ENCODE data around the gene PRKD3.

The PRKD3 gene

DNA sequence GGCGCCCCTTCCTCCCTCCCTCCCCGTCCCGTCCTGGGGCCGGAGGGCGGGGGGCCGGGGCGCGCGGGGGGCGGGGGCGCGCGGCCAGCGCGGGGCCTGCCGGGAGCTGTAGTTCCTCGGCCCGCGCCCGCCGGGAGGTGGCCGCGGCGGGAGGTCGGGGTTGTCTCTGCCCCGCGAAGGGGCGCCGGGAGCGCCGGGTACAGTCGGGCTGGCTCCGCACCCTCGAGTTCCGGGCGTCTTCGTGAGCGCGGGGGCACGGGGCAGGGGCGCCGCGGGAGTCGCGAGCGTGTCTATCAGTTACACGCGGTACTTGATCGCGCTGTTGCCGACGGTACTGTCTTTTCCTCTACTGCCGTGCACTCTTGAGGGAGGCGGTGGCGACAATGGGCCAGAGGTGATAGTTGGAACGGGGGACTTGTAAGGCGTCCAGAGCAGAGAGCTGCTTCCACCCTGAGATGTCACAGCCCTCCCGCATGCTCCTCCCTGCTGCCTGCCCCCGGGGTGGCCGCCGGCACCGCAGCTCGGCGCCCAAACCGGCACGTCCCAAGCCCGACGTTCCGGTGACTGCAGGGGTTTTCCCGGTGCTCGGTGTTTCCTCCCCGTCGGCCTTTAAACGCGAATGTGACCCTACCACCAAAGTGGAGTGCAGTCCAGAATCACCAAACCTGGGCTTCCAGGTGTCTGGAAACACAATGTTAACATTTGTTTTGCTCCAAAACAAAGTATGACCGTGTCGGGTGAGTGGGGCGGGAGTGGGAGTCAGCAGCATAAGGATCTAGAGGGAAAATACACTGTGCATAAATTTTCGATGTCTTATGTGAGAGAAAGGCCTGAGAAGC is at the start of gene PRKD3:
PRKD3 (minus strand) TSS at position 48 of the 839 bp plus-strand sequence. CDS start 8,309 bp downstream, outside the sequence.
- no peak for FAIRE-seq
- DNase-seq (ENCODE audit: low spot score) = peak; percentile 10

DNA sequence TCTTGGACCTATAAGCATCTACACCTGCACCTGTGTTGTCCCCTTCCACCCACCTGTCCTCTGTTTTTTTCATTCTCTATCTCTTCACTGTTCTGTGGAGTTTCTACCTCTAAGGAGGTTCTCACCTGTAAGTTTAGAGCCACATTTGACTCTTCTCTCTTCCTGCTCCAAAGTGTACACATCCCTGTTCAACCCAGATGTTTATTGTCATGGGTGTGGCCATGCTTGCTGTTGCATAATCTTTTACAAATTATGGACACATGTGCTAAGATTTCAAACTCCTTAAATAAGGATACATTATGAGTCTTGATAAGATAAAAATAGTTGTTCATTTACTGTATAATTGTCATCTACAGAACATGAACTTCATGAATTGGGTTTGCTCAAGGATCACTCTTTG is 47.4 kb upstream of the PRKD3 start:
- FAIRE-seq (no peak), DNase-seq (ENCODE audit: low spot score) (no peak)

DNA sequence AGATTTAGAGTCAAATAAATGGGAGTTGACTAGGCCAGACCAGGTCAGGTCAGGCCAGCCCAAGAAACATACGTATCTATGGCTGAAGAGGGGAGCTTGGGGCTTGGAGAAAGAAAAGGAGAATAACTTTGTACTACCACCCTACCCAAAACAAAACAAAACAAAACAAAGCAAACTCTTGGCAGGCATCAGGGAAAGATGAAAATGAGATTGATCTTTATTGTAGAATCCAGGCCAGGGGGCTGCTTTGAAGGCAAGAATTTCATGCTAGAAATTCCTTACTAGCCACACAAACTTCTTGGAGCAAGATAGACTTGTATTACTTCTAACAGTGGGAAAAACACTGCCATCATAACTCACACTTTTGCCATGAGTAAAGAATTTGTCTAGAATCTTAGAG is 46.0 kb upstream of the PRKD3 start:
- DNase-seq (ENCODE audit: low spot score) (no peak), FAIRE-seq (no peak)

DNA sequence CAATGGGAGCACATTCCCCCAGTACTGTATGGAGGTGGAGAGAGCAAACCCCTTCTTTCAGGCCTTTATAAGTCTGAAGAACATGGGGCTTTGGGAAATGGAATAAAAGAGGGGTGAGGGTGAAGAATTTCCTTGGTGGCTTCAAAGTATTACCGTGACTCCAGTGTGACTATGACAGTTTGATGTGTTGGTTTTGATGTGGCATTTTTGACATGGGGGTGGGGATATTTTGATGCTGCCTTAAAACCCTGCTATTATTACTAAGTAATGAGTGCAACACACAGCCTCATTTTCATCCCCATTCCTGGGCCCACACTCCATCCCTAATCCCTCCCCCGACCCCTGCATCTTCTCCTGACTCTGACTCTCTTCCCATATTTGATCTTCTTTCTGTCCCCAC is 43.4 kb upstream of the PRKD3 start:
- FAIRE-seq = no peak
- DNase-seq (ENCODE audit: low spot score) = no peak

DNA sequence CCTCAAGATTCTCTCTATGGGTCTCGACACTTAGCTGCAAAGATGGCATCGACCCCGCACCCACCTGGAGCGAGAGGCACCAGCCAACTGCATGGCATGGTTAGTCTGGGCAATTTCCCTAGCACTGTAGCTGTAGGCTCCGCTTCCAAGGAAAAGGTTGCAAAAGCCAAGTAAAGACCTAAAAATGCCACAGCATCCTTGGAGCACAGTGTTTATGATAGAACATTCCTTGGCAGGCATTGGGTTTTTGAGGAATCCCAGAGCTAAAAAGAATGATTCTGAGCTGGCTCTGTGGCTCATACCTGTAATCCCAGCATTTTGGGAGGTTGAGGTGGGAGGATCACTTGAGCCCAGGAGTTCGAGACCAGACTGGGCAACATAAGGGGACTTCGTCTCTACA is 42.7 kb upstream of the PRKD3 start:
- DNase-seq (ENCODE audit: low spot score) (no peak), FAIRE-seq (no peak)

DNA sequence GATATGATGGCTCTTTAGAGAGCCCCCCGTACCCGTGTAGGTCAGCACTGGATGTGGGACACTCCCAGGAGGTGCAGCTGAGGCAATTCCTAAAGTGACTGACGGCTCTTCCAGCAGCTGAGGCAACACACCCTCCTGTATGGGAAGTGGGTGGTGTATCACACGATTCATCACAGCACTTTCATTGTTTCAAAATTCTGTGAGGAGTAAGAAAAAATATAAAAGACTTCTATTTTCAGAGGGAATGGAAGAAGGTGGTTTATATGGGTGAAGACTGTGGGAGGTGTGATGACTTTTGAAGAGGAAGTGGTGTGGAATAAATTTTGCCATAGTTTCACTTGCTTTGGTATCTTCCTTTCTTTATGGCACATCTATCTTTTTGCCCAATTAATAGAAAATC is 42.1 kb upstream of the PRKD3 start:
- no peak for FAIRE-seq
- DNase-seq (ENCODE audit: low spot score) = no peak

DNA sequence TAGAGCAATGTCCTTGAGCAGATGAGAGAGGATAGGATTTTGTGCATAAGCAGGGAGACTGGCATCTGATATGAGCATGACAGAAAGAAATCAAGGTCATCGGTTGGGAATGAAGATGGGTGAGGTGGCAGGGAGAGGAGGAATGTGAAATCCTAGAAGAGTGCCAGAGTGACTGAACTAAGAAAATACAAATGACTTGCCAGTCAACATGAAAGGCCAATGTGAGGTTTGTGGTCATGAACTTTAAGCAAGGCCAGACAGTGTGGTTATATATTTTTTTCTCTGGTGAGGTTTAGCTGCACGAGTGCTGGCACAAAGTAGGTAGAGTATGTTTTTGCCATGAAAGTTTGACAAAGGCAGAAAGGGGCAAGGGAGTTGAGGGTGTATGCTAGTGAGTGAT is 41.0 kb upstream of the PRKD3 start:
- FAIRE-seq (peak; percentile 87), DNase-seq (ENCODE audit: low spot score) (peak; percentile 82)

DNA sequence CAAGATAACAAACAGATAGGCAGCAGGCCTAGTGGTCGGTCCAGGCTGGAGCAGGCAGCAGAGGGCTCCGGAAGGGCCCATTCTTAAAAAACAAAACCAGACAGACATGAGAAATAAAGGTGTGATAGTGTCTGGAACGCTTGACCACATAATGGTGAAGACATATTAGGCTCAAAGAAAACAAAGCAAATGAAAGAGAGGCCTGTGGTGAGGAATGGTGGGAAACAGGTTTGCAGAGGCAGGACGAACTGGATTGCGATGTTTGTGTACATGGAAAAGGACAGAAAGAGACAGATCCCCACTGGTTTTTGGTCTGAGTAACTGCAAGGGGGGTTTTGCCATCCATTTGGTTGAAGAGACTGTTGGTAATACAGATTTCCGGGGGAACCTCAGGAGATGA is 39.7 kb upstream of the PRKD3 start:
- FAIRE-seq = no peak
- no peak for DNase-seq (ENCODE audit: low spot score)

DNA sequence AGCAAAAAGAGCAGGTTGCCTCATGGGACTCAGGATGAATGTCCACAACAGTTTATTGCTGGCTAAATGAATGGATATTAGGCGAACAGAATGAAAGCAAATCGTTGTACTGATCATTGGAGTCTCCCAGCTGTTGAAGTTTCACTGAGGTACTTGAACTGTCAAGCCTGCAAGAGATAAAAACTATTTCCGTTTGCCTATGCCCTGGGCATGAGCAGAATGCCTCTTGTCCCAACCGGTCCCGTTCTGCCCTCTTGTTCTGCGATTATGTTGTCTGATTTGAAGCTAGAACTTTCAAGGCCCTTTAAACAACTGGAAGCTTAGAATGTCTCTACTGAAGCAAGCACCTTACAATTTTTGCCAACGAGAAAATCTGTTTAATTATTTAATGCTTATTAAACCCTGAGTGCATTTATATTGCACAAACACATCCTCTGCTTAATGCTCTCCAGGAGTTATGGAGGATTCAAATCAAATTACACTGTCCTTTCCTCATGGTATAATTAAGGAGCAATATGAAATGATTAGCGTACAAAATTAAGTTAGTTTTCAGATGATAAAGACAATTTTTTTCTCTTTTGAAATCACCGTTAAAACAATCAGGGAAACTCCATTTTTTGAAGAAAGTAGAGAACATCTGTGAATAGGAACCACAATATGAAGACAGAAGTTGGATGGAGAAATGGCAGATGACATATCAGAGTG is 37.5 kb upstream of the PRKD3 start:
- DNase-seq (ENCODE audit: low spot score) (no peak), FAIRE-seq (no peak)

DNA sequence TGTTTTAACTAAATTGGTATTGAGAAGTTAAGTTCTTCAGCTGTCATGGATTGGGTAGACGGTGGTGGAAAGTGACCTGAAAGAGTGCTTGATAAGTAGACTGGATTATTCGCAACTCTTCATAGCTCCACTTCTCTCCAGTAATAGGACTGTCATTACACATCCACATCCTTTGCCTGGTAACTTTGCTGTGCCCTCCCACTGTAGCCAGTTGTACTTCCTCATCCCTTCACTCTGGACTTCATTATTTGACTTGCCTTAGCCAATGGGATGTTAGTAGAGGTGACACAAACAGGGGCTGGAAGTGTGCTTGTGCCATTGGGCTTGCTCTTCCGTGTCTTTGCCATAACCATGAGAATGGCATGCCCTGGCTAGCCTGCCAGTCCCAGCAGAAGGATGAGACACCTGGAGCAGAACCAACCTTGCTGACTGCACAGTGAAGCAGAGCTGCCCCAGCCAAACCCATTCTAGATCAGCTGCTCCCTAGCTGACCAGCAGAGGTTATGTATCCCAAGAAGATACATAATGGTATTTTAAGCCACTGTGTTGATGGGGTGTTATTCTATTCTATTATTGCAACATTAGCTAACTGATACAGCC is 36.7 kb upstream of the PRKD3 start:
- DNase-seq (ENCODE audit: low spot score) (no peak), FAIRE-seq (no peak)

DNA sequence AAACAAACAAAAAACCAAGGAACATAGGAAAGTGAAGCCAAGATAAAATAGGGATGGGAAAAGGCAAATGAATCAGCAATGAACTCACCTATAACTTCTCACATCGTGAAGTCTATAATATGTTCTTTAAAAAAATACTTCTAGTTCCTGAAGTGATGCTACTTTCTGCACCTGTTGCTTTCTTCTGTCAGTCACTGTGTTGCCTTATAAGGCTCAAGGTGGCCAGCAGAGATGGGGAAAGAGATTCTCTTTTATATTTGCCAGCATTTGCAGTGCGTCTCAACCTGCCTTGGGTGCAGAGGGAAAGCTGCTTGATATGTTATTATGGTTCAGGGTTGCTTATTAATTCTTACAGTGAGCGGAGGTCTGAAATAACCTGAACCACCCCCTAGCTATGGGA is 33.8 kb upstream of the PRKD3 start:
- FAIRE-seq (no peak), DNase-seq (ENCODE audit: low spot score) (no peak)

DNA sequence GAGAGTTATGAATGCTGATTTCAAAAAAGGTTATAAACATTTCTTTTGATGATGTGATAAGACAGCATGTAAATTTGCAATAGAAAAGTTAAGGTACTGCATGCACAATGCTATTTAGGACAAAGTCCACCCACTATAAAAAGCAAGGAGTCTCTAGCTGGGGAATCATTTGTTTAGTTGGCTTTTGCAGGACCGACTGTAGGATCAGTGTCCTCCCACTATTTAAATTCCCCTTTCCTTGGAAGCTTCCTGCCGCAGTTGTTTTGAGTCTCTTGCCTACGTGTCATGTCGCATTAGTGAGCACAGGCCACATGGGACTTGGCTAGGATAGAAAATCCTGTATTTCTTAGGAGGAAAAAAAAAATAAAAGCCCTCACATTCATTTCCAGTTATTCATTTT is 32.9 kb upstream of the PRKD3 start:
- DNase-seq (ENCODE audit: low spot score) (no peak), FAIRE-seq (no peak)

DNA sequence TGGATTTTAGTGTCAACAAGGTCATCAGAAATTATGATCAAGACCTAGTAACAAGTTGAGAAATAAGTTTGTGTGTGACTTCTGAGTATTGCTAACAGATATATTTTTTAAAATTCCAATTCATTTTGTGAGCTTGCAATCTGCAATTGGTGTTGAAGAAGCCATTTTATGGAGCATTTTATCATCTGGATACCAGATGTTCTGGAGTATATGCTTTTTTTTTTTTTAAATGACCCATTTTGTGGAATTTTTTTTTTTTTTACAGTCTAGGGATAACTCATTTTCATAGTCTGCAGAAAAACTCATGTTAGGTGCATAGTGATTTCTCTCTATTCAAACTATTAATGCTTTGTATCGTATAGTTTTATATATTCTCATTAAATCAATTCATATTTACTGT is 32.4 kb upstream of the PRKD3 start:
- DNase-seq (ENCODE audit: low spot score) = no peak

DNA sequence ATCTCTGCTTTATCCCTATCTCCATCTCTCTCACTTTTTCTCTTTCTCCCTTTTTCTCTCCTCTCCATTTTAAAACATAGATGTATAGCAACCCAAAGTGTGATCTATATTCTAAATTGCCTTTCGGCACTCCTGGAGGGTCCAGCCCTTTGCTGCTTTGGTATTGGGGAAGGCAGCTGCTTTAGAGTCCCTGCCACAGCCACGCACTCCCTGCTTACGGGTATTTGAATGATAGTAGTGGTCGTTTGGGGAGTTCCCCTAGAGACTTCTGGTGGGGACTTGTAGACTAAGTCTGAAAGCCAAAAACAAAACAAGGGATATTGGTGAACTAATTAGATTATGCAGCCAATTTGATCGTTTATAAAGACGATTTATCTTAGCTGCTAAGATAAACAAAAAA is 31.7 kb upstream of the PRKD3 start:
- DNase-seq (ENCODE audit: low spot score) (no peak), FAIRE-seq (no peak)

More for the DNA sequence above, 32.4 kb upstream of the PRKD3 start:
- no peak for FAIRE-seq

DNA sequence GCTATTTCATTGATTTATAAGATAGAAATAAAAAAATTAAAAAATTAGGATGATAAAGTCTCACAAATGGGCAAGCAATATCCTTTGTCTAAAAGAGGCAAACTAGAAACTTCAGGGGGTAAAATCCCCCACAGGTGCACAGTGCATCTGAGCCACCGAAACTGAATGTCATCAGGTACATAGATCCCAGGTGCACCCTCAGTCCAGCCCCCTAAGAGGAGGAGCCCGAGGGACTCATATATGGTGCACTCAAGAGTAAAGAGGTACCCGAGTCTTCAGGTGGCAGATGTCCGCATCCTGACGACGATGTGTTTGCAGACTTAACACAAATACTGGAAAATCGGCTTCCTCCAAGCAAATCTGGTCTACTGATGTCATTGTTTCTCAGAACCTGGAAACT is 31.1 kb upstream of the PRKD3 start:
- no peak for DNase-seq (ENCODE audit: low spot score)
- FAIRE-seq = no peak

DNA sequence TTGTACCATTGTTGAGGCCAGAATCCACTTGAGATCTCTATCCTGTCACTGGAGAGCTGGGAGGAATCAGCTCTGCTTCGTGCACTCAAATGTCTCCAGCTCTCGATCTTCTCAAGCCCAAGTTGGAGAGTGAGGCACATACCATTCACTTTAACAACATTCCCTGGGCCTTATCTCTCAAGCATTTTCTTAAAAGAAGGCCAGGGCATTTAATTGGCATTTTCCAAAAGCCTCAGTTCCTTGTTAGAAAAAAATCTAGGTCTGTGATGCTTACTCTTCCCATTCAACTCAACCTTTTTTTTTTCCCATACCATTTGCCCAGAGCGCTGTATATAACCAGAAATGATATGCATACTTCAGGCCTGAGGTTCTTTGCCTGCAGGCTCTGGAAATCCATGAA is 29.9 kb upstream of the PRKD3 start:
- FAIRE-seq (no peak), DNase-seq (ENCODE audit: low spot score) (no peak)

DNA sequence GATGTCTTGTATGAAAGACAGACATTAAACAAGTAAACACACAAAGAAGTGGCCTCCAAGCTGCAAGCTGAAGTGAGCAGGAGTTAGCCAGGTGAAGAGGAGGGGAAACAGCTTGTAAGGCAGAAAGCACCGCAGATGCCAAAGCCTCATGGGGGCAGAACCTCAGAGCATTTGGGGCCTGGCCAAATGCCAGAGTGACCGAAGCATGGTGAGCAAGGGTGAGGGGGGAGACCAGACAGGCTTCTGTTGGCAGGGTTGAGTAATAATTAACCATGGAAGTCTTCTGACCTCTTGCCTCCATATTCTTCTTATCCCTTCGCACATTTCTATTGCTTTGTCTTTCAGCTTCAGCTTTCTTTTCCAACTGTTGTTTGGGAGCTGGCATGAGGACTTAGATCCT is 25.4 kb upstream of the PRKD3 start:
- peak; percentile 93 for FAIRE-seq

DNA sequence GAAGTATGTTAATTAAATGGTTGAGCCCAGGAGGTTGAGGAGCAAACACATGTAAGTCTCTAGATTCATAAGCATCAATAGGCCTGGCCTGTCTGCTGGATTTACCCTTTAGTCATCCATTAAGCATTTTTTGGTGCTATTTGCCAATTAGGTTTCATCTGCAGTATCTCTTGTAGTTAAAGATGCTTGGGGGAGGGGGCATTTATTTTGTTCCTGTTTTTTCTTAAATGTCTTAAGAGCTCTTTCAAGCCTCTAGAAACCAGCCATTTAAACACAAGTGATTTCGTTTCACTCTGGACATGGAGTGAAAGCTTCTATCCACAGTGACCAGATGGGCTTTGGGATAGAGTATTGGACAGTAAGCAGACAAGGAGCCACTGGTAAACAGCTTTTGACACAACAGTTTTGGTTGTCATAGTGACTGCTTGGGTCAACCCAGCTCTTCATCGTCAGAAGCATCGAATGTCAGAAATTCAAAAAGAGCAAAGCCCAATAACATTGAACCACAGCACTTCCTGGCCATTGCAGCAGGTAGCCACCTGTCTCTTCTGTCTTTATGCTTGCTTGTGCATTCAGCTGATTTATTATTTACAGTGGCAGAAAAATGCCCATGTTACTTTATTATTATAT is 24.7 kb upstream of the PRKD3 start:
- FAIRE-seq (no peak), DNase-seq (ENCODE audit: low spot score) (no peak)

More for the DNA sequence above, 25.4 kb upstream of the PRKD3 start:
- peak; percentile 87 for DNase-seq (ENCODE audit: low spot score)

DNA sequence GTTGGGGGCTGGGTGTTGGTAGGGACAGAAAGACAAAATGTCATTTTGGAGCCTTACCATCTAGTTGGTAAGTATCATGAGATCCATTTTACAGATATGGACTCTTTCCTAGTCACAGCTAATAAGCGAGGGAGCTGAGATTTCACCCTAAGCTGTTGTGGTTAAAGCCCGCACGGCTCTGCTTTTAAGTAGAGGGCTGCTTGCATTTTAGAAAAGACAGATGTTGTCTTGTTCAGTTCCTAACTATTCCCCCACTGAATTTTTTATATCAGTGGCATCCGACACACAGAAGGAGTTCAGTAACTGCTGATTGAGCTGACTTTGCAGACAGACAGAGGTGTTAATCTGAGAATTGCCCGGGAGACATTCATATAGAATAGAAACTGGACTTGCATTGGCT is 23.5 kb upstream of the PRKD3 start:
- DNase-seq (ENCODE audit: low spot score) = no peak
- FAIRE-seq = no peak

DNA sequence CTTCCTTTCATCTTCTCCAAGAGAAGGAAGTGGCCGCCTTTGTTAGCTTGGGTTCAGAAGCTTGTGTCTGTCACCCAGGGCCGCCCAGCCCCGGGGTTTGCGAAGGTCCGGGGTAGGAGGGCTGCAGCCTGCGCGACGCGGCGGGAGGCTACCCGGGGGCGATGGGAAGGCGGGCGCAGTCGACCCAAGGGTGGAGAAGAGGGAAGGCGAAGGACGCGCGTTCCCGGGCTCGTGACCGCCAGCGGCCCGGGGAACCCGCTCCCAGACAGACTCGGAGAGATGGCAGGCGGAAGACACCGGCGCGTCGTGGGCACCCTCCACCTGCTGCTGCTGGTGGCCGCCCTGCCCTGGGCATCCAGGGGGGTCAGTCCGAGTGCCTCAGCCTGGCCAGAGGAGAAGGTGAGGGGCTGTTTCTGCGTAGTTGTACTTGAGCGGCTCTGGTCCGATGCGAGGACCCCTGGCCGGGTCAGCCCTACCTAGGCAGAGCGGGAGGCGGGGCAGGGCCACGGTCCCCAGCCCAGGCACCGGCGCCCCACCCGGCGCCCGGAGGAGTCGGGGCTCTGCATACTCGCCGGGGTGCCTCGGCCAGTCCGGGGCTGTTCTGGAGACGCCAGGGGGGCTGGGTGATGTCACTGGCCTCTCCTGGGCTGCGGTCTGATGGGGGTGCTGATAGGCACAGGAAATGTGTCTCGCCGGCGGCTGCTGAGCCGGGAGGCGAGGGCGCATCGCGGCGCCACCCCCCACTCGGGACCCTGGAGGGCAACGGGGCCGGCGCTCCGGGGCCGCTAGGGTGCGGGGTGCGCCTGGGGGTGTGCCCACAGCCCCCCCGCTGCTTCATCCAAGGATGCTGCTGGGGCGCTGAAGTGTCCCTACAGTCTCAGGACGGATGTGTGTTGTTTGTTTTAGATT is 20.1 kb upstream of the PRKD3 start, which contains the start of gene QPCT:
QPCT (plus strand) TSS at position 178 of the 909 bp plus-strand sequence; CDS start at position 280, 102 bp downstream.
- DNase-seq (ENCODE audit: low spot score) (peak; percentile 23), FAIRE-seq (no peak)

Measured in RCC 7860 (cell line).